HFFc6 (cell line): ENCODE data around the gene SNX5. TPM values are rescaled to one million over a fixed set of nuclear protein-coding genes. Genes with fewer than 3 reads are reported as not detected.

Experiments used
- DNase-seq: peaks from one replicate; pipeline ENCODE4 v3.0.0-alpha.2; 2018
- H3K27ac Mint-ChIP-seq: 2 replicates; pipeline ENCODE4 v1.8.0; 2020; ENCODE audit warnings: mild to moderate bottlenecking, mixed read lengths
- H3K27me3 Mint-ChIP-seq: 2 replicates; pipeline ENCODE4 v1.8.0; 2021; ENCODE audit warnings: mild to moderate bottlenecking, moderate library complexity, mixed read lengths; ENCODE audit not compliant: insufficient read depth
- H3K36me3 Mint-ChIP-seq: 2 replicates; pipeline ENCODE4 v1.8.0; 2021; ENCODE audit warnings: low read depth, mixed read lengths
- H3K4me1 Mint-ChIP-seq: 2 replicates; pipeline ENCODE4 v1.8.0; 2020; ENCODE audit warnings: low read depth, mixed read lengths
- H3K4me3 Mint-ChIP-seq: 2 replicates; pipeline ENCODE4 v1.8.0; 2020; ENCODE audit warnings: mild to moderate bottlenecking, moderate library complexity, mixed read lengths
- H3K9me3 Mint-ChIP-seq: 2 replicates; pipeline ENCODE4 v1.8.0; 2020; ENCODE audit warnings: mild to moderate bottlenecking, mixed read lengths
- CTCF ChIP-seq: fragments of 200-600 bp; sonication (generic); IDR thresholded peaks from 2 replicates; pipeline ENCODE4 v1.5.0; 2021; ENCODE audit warnings: antibody characterized with exemption, mild to moderate bottlenecking
- long read RNA-seq: library from polyadenylated mRNA; unstranded; transcript quantifications from one replicate; pipeline ENCODE4 v2.0.0, GENCODE V29; 2019
- total RNA-seq, 6 experiments: library from RNA; stranded (reverse); fragmentation: NEBNext Ultra II Directional; extraction: Animal tissue kit (Norgen Biotek cat#: 25700); gene quantifications; 2 replicates in 1 of 6; 3 replicates in 5 of 6; pipeline ENCODE4 v1.2.3, GENCODE V29; 2021

Gene SNX5
- total RNA-seq, result 10 to 100 TPM; 69.6 to 97.5 (median 81.8) TPM
- long read RNA-seq, transcript SNX5-202 (14 exons, 2,288 nt), result major isoform, 34 of 94 reads
- long read RNA-seq, transcript SNX5-201 (13 exons, 2,270 nt), result minor isoform, 32 of 94 reads
- long read RNA-seq, partial matches to known transcripts, result 11 of 94 reads
- long read RNA-seq, other reads (novel, unspliced or antisense), result 10 of 94 reads

DNA sequence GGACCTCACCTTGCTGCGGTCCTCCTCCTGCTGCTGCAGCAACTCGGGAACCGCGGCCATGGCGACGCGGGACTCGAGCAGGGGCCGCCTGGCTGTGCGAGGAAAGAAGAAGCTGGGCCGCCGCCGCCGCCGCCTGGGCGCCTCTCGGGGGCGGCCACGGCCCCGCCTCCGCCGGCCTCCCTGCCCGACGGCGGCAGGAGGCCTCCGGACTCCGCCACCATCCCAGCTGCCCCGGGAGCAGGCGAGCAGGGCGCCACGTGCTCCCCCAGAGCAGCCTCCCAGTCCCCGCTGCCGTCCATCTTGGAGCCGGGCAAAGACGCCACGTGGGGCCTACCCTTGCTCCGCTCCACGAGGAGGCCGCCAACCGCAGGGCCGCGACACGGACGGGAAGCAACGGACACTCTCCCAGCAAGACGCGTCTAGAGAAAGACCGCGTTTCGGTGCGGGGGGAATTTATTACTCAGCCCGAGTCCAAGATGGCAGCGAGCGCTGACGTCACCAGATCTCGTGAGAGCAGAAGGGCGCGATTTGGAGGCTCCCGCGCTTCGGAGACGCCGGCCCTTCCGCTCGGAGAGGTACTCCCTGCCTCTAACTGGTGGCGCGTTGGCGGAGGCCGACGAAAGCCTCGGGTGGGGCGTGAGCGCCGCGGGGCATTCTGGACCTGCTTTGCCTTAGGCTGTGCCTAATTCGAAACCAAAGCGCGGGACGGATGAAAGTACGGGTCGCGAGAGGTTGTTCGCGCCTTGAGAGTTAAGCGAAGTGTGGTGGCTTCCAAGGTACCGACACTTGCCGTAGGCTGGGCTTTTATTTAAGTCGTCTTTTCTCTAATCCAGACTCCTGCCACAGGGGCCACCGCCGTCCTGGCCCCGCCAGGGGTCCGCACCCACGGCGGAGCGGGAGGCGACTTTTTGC, at the start of gene SNX5, which contains the start of gene MGME1:
TSS of gene SNX5 (minus strand) at position 429 of the 912 bp plus-strand sequence. CDS start at position 60, 369 bp downstream.
TSS of gene MGME1 (plus strand) at position 653 of the 912 bp plus-strand sequence. CDS start 842 bp downstream, outside the sequence.
- peak; percentile 100 for DNase-seq
- peaks cover 44% of the 10 kb centered on the region for H3K36me3 Mint-ChIP-seq
- peak within 1 kb of the TSS; percentile 91 for H3K4me3 Mint-ChIP-seq
- peaks cover 74% of the 10 kb centered on the region for H3K4me1 Mint-ChIP-seq
- no peaks in the 10 kb centered on the region for H3K9me3 Mint-ChIP-seq
- peak within 1 kb of the TSS; percentile 99 for H3K27ac Mint-ChIP-seq
- no peaks in the 10 kb centered on the region for H3K27me3 Mint-ChIP-seq
- no peak for TF ChIP-seq CTCF

DNA sequence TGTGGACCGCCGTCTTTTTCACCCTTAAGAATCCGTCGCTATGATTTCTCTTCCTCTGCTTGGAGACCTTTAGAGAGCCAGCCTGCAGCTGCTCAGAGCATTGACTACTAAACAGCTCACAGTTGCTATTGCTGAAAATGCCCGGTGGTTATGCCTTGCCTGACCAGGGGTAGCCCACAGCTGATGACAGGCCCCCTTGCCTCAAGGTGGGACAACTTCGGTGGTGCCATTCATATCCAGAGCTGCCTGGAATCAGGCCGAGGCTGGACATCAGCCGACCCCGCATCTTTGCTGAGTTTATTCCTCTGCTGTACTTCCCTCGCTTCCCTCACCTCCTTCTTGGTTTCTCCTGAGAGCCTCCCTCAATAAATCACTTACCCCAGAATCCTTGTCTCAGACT, 49.5 kb upstream of the SNX5 start:
- DNase-seq, result no peak
- Mint-ChIP-seq H3K27me3 (peaks cover 8% of the 10 kb centered on the region), H3K4me1 (no peaks in the 10 kb centered on the region), H3K36me3 (no peaks in the 10 kb centered on the region), H3K4me3 (no peak overlapping the region), H3K9me3 (no peaks in the 10 kb centered on the region), H3K27ac (no peak overlapping the region)
- TF ChIP-seq CTCF, result no peak

DNA sequence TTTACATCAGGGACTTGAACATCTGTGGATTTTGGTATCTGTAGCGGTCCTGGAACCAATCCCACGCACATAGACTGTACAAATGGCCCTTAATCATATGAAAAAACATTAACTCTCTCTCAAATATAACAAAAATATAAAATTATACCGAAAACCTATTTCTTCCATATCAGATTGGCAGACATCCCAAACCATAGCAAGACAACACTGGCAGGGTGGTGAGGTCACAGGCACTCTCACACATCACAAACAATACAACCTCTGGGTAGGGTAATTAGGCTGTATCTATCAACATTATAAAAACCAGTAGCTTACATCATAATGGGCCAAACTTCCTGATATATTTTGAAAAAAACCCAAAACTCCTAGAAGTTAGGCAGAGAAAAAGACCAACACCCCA, 48.2 kb upstream of the SNX5 start:
- H3K27me3 Mint-ChIP-seq, result peaks cover 8% of the 10 kb centered on the region
- no peaks in the 10 kb centered on the region for H3K9me3 Mint-ChIP-seq
- no peaks in the 10 kb centered on the region for H3K36me3 Mint-ChIP-seq
- no peak overlapping the region for H3K27ac Mint-ChIP-seq
- TF ChIP-seq CTCF, result no peak
- no peak for DNase-seq
- H3K4me1 Mint-ChIP-seq, result peaks cover under 1% of the 10 kb centered on the region; the same call in 1 of the 2 replicates
- H3K4me3 Mint-ChIP-seq, result no peak overlapping the region

- H3K9me3 Mint-ChIP-seq, result no peaks in the 10 kb centered on the region
- H3K27ac Mint-ChIP-seq, result no peak overlapping the region
- peaks cover 6% of the 10 kb centered on the region; the same call in 1 of the 2 replicates for H3K4me1 Mint-ChIP-seq
- TF ChIP-seq CTCF, result no peak
- no peak for DNase-seq
- H3K27me3 Mint-ChIP-seq, result peaks cover 6% of the 10 kb centered on the region
- no peak overlapping the region for H3K4me3 Mint-ChIP-seq
- no peaks in the 10 kb centered on the region for H3K36me3 Mint-ChIP-seq
These were observed 45.8 kb upstream of the SNX5 start for GRCh38 chr20:18014411-18014810.

- Mint-ChIP-seq H3K4me3 (no peak overlapping the region), H3K9me3 (no peaks in the 10 kb centered on the region), H3K27ac (no peak overlapping the region), H3K4me1 (peaks cover 6% of the 10 kb centered on the region; the same call in 1 of the 2 replicates), H3K36me3 (no peaks in the 10 kb centered on the region), H3K27me3 (peaks cover 2% of the 10 kb centered on the region)
- TF ChIP-seq CTCF, result no peak
- no peak for DNase-seq
These were observed 44.3 kb upstream of the SNX5 start for GRCh38 chr20:18012901-18013300.
